Suprapubic skin (tissue), 4 donors: Measurements from ENCODE around the gene CPEB4. TPM values are rescaled to one million over a fixed set of nuclear protein-coding genes. Genes with fewer than 3 reads are reported as not detected.

Source experiments
- DNase-seq, 2 donors: peaks; one replicate each; pipeline ENCODE4 v3.0.0-alpha.2; 2019; ENCODE audit warnings: low spot score in 2 of 2
- H3K27ac ChIP-seq: fragments of 200-600 bp; sonication (generic); one replicate; pipeline ENCODE4 v1.5.1; 2019
- H3K27me3 ChIP-seq: fragments of 200-600 bp; sonication (generic); one replicate; pipeline ENCODE4 v1.5.1; 2019
- H3K36me3 ChIP-seq: fragments of 200-600 bp; sonication (generic); one replicate; pipeline ENCODE4 v1.5.1; 2019
- H3K4me1 ChIP-seq: fragments of 200-600 bp; sonication (generic); one replicate; pipeline ENCODE4 v1.5.1; 2019
- H3K4me3 ChIP-seq: fragments of 200-600 bp; sonication (generic); one replicate; pipeline ENCODE4 v1.5.1; 2019; ENCODE audit warnings: mild to moderate bottlenecking
- H3K9me3 ChIP-seq: fragments of 200-600 bp; sonication (generic); one replicate; pipeline ENCODE4 v1.5.1; 2019
- EP300 ChIP-seq: sonication (generic); formaldehyde crosslinking; IDR thresholded peaks from one replicate; pipeline ENCODE4 v1.6.1; 2017; ENCODE audit warnings: antibody characterized with exemption
- POLR2A ChIP-seq, 2 donors: fragments of 450-650 bp; IDR thresholded peaks; one replicate each; pipeline ENCODE4 v1.6.1; 2017; ENCODE audit warnings: antibody characterized with exemption in 2 of 2, mild to moderate bottlenecking in 2 of 2, moderate library complexity in 2 of 2
- POLR2AphosphoS5 ChIP-seq, 3 donors: sonication (generic); formaldehyde crosslinking; IDR thresholded peaks; one replicate each; pipeline ENCODE4 v1.6.1; 2017; ENCODE audit warnings: antibody characterized with exemption in 3 of 3
- WGBS: methylation state at CpG from one replicate; pipeline ENCODE4 v1.1.5; 2018; 5-methylcytosine and 5-hydroxymethylcytosine counted together
- total RNA-seq, 4 donors: library from RNA; depleted of rRNA; stranded (reverse); fragments of >200 nt; gene quantifications; one replicate each; pipeline ENCODE4 v1.1.0, GENCODE V29; 2016
- TF ChIP-seq, protein P1 (sequence below), 2 donors: fragments of 200-600 bp in 1 of 2; fragments of 450-650 bp in 1 of 2; sonication (generic) in 1 of 2; IDR thresholded peaks; one replicate each; pipeline ENCODE4 v1.5.1; 2016 to 2019; ENCODE audit warnings: antibody characterized with exemption in 2 of 2, mild to moderate bottlenecking in 1 of 2, moderate library complexity in 1 of 2

Gene CPEB4
- total RNA-seq, 4 donors from 2014 or later: 45.2 to 70.7 (median 52.5) TPM

DNA sequence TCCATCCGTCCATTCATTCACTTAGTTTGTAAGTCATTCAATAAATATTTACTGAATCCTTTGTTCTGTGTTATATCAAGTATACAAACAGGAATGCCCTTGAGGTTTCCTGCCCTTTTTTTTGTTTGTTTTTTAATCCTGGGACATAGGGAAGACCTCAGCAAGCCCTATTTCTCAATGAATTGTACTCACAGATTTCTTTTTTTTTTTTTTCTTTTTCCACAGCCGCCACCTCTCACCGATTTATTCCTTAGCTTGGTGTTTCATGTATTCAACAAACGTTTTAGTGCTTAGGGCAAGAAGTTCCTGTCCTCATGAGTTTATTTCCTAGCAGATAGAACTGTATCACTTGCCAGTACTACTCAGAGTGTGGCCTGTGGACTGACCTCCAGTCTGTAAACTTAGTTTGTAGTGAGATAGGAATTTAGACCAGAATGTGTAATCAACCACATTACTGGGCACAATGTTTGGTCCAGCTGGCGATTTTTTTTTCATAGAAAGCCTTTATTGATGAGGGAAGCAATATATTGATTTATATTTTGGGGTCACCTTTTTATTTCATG, 65.5 kb downstream of the CPEB4 start:
- Histone ChIP-seq H3K27me3 (no peaks in the 10 kb centered on the region), H3K27ac (no peak overlapping the region), H3K9me3 (no peaks in the 10 kb centered on the region), H3K4me3 (no peak overlapping the region), H3K36me3 (peaks cover 73% of the 10 kb centered on the region), H3K4me1 (no peaks in the 10 kb centered on the region)
- WGBS: 84% methylated on average over 5 of the region's 5 CpGs
- no peak for DNase-seq
- TF ChIP-seq POLR2AphosphoS5 (IDR thresholded peaks at IDR 0.05) (no peak), EP300 (no peak), POLR2A (IDR thresholded peaks at IDR 0.05) (no peak)
- TF ChIP-seq, protein P1, sequence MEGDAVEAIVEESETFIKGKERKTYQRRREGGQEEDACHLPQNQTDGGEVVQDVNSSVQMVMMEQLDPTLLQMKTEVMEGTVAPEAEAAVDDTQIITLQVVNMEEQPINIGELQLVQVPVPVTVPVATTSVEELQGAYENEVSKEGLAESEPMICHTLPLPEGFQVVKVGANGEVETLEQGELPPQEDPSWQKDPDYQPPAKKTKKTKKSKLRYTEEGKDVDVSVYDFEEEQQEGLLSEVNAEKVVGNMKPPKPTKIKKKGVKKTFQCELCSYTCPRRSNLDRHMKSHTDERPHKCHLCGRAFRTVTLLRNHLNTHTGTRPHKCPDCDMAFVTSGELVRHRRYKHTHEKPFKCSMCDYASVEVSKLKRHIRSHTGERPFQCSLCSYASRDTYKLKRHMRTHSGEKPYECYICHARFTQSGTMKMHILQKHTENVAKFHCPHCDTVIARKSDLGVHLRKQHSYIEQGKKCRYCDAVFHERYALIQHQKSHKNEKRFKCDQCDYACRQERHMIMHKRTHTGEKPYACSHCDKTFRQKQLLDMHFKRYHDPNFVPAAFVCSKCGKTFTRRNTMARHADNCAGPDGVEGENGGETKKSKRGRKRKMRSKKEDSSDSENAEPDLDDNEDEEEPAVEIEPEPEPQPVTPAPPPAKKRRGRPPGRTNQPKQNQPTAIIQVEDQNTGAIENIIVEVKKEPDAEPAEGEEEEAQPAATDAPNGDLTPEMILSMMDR (IDR thresholded peaks at IDR 0.05): no peak

DNA sequence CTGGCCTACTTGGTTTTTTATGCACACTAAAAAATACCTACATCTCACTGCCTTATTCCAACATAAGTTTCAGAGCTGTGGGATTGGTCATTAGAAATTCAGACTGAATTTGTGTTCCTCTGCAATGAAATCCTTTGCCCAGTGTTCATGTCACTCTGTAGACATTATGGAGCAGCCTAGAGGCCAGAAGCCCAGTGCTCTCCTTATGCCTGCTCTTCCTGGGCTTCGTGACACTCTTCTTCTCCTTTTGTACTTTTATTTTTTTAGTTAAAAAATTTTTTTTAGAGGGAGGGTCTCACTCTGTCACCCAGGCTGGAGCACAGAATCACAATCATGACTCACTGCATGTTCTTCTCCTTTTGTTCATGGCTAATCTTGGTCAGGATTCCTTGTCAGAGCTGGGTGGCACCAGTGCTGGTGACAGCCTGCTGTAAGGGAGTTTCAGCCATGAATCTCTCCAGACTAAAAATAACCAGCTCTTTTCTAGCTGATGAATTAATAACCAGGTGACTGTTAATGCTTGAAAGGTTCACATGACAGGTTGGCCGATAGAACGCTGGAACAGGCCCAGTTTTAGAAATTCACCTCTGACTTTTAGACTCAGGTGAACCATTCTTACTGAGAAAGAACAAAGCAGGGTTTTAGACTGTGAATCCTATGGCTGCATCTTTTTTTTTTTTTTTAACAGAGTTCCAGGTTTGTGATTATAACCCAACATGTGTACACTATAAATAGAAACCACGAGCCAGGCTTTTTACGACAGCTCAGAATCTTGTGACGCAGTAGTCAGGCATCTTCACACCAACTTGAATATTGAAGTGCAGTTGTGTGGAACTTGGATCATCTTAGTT, 66.7 kb downstream of the CPEB4 start:
- WGBS: 73% methylated on average over 6 of the region's 6 CpGs
- TF ChIP-seq, protein P1 (IDR thresholded peaks at IDR 0.05): no peak
- TF ChIP-seq POLR2AphosphoS5 (IDR thresholded peaks at IDR 0.05) (no peak), EP300 (no peak), POLR2A (IDR thresholded peaks at IDR 0.05) (no peak)
- Histone ChIP-seq H3K4me1 (no peaks in the 10 kb centered on the region), H3K27ac (no peak overlapping the region), H3K9me3 (no peaks in the 10 kb centered on the region), H3K27me3 (no peaks in the 10 kb centered on the region), H3K36me3 (peaks cover 63% of the 10 kb centered on the region), H3K4me3 (no peak overlapping the region)
- no peak for DNase-seq

DNA sequence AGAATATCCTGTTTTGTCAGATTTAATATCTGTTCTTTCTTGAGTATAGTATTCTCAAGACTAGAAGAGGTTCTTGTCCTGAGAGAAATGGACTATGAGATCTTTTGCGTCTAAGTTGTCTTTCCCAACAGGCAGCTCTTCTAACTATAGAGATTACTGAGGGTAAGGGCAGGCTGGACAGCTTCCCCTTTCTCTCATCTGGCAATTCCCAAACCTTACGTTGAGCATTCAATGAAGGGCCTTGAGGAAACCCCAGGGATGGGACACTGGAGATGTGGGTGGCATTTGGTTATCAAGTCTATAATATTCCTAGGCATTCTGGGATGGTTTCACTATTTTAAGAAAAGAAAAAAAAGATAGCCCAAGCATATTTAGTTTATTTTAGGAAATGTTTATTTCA, 72.8 kb downstream of the CPEB4 start:
- Histone ChIP-seq H3K4me3 (no peak overlapping the region), H3K4me1 (peaks cover 13% of the 10 kb centered on the region), H3K9me3 (no peaks in the 10 kb centered on the region), H3K36me3 (peaks cover 2% of the 10 kb centered on the region), H3K27me3 (no peaks in the 10 kb centered on the region), H3K27ac (no peak overlapping the region)
- no peak for DNase-seq
- TF ChIP-seq POLR2AphosphoS5 (IDR thresholded peaks at IDR 0.05): no peak
- TF ChIP-seq EP300: no peak
- TF ChIP-seq, protein P1 (IDR thresholded peaks at IDR 0.05): no peak
- no peak for TF ChIP-seq POLR2A (IDR thresholded peaks at IDR 0.05)
- 69% methylated on average over 2 of the region's 2 CpGs for WGBS

DNA sequence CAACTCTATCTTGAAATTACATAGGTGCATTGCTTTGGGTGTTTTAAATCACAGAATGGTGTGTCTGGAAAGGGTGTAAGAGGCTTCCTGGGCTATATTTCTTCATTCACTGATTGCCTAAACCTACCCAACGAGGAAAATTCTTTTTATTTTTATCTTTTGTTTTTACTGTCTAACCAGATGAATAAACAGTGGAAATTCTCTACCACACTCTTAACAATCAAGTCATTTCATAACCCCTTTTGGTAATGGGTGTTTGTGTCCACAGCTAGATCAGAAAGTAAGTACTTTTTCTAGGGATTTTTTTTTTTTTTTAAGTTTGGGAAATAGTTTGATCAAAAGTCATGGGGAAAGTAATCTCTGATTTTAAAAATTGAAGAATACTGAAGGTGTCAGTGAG, 73.3 kb downstream of the CPEB4 start:
- Histone ChIP-seq H3K4me1 (peaks cover 13% of the 10 kb centered on the region), H3K4me3 (no peak overlapping the region), H3K27ac (no peak overlapping the region), H3K9me3 (no peaks in the 10 kb centered on the region), H3K36me3 (no peaks in the 10 kb centered on the region), H3K27me3 (no peaks in the 10 kb centered on the region)
- TF ChIP-seq EP300 (no peak), POLR2A (IDR thresholded peaks at IDR 0.05) (no peak), POLR2AphosphoS5 (IDR thresholded peaks at IDR 0.05) (no peak)
- TF ChIP-seq, protein P1 (IDR thresholded peaks at IDR 0.05): no peak
- DNase-seq: no peak
- WGBS: 52% methylated on average over 1 of the region's 1 CpG

DNA sequence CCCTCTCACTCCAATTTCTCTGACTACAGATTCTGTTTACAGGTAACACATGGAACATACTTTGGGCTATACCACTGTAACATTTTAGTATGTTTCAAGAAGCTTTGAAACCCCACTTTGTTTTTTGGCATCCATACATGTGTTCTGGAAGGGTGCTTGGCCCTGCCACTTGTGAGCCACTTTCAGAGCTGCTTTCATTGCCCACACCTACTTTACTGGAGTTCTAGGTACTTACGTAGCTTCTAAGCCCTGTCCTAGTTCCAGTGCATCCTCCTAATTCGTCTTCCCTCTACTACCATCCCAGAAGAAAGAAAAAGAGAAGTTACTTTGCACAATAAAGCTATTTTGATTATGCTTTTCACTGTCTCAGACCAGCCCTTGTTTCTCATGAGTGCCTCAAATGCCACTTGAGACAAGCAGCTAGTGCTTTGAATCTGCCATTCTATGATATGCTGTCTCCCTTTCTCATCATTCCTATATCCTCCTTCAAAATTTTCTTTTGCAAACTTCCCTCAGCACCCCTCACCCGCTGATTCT, 74.4 kb downstream of the CPEB4 start:
- 90% methylated on average over 3 of the region's 3 CpGs for WGBS
- Histone ChIP-seq H3K27me3 (no peaks in the 10 kb centered on the region), H3K4me1 (peaks cover 13% of the 10 kb centered on the region), H3K9me3 (no peaks in the 10 kb centered on the region), H3K36me3 (no peaks in the 10 kb centered on the region), H3K4me3 (no peak overlapping the region), H3K27ac (no peak overlapping the region)
- TF ChIP-seq POLR2A (IDR thresholded peaks at IDR 0.05) (no peak), POLR2AphosphoS5 (IDR thresholded peaks at IDR 0.05) (no peak), EP300 (no peak)
- TF ChIP-seq, protein P1 (IDR thresholded peaks at IDR 0.05): no peak
- no peak for DNase-seq
